ENCODE measurements around the gene ACTBL2.
"Not testable (repeated sequence)": the region's sequence is repeated elsewhere in the genome, so short reads cannot be mapped to it uniquely, and the experiment has no call there.

Gene ACTBL2

DNA sequence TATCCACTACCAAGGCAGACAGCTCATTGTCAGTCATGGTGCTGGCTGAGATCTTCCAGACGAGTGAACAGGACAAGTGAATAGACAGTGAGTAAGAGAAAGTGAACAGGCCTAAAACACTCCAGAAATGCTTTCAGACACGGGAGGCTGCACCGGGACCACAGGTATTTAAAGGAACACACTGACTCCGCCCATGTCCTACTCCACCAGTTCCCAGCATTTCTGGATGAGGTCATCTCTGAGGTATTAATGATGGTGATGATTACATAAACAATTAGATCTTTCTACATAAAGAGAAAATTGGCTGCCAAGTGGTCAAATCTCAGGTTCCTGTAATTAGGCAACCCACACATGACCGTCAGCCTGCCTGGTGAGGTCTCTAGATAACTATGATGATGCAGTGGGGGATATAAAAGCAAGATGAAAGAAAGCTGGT lies at the start of gene ACTBL2:
TSS of gene ACTBL2 (minus strand) at position 141 of the 436 bp plus-strand sequence. CDS start at position 37, 104 bp downstream.
- DNase-seq: no peak

DNA sequence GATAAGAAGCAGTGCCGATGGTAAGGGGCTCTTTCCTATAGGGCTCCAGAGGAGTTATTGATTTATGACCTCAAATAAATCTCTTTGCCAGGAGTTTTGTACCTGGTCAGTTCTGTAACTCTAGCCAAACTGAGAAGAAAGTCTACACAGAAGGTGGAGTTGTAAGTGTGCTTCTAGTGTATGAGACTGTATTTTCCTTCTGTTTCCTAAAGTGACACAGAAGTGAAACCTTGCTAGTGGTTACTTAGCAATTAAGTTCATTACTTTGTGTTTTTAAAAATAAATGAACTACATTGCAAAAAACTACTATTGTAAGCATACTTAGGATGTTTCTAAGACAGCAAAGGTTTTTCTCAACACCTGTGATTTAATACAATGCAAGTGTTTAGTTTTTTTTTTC lies 48.7 kb upstream of the ACTBL2 start:
- DNase-seq: no peak

GRCh38 chr5:57529864-57530263 lies 47.3 kb upstream of the ACTBL2 start:
- DNase-seq: no peak

- no peak for DNase-seq
Observed at GRCh38 chr5:57527870-57528269, 45.3 kb upstream of the ACTBL2 start.

DNA sequence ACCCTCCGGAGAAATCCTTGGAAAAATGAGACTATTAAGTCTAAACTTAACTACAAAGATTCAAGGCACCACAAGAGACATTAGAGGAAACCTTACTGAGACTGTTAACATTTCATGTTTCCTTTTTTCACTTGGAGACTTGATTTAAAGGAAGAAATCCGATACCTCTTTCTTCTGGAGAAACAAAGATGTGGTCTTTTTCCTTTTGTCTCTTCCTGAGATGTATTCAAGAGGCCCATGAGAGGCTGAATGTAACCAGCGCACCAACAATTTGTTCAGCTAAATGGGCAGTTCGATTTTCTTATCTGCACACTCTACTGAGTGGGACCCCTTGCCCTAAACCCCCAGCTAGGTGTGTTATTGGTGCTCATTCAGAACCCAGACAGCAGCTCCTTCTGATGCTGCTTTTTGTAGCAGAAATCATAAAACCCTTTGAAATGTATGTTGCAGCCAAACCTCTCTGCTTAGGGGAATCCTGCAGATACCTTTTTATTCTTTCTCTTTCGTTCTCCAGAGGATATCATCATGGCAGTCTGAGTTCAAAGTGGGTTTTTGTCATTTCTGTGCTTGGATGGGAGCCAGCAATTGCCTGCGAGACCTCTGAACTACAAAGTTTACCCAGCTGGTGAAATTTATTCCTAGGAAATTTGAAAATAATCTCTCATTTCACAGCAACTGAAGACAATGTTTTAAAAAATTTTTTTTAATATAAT lies 41.9 kb upstream of the ACTBL2 start:
- no peak for DNase-seq

DNA sequence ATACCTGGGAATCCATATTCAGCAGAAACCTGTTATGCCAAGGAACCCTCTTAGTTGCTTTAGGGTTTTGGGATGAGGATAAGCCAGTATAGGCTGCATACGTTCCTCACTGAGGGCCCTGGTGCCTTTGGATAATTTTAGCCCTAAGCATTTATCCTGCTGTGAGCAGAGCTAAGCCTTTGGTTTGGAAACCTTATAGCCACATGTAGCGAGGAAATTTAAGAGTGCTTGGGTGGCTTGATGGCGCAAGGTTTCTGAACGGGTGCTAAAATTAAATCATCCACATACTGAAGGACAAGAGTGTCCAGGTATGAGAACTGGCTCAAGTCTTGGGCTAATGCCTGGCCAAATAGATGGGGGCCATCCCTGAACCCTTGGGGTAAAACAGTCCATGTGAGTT lies 39.9 kb upstream of the ACTBL2 start:
- DNase-seq: not testable (repeated sequence)

DNA sequence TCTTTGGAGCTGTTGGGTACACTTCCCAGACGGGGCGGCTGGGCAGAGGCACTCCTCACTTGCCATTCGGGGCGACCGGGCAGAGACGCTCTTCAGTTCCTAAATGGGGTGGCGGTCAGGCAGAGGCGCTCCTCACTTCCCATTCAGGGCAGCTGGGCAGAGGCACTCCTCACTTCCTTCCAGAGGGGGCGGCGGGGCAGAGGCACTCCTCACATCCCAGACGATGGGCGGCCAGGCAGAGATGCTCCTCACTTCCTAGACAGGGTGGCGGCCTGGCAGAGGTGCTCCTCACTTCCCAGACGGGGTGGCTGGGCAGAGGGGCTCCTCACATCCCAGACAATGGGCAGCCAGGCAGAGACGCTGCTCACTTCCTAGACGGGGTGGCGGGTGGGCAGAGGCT lies 35.8 kb upstream of the ACTBL2 start:
- DNase-seq: not testable (repeated sequence)

- no peak for DNase-seq
Observed at GRCh38 chr5:57517250-57517649, 34.6 kb upstream of the ACTBL2 start.

DNA sequence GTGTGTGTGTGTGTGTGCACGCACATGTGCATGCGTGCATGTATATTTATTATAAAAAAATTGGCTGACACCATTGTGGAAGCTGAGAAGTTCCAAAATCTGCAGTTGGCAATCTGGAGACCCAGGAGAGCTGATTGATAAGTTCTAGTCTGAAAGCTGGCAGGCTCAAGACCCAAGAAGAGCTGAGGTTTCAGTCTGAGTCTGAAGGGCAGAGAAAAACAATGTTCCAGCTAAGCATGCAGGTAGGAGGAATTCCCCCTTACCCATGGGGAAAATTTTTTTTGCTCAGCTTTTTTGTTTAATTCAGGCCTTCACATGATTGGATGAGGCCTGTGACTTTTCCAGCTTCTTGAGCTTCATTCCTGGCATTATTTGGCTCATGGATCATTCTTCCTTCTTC lies 31.2 kb upstream of the ACTBL2 start:
- no peak for DNase-seq

DNA sequence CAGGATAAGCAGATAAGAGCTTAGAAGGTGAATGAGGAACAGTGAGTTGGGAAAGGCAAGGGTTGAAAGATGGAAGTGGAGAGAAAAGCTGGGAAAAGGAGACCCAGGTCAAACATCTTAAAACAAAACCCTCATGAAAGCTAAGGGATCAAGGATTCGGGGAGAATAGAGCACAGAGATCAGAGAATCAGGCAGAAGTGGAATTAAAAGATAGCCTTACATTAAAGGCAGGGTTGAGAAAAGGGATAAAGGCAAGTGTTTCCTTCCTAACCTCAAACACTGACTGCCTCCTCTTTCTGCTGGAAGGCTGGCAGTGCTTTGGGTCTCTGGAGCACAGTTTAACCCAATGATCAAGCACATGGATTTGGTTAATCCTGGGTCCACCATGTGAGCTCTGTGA lies 28.7 kb upstream of the ACTBL2 start:
- DNase-seq: no peak

GRCh38 chr5:57509501-57510260 lies 27.1 kb upstream of the ACTBL2 start:
- no peak for DNase-seq

- DNase-seq: no peak
Observed at GRCh38 chr5:57508211-57508610, 25.6 kb upstream of the ACTBL2 start.

GRCh38 chr5:57505272-57506200 lies 22.9 kb upstream of the ACTBL2 start:
- DNase-seq: no peak

DNA sequence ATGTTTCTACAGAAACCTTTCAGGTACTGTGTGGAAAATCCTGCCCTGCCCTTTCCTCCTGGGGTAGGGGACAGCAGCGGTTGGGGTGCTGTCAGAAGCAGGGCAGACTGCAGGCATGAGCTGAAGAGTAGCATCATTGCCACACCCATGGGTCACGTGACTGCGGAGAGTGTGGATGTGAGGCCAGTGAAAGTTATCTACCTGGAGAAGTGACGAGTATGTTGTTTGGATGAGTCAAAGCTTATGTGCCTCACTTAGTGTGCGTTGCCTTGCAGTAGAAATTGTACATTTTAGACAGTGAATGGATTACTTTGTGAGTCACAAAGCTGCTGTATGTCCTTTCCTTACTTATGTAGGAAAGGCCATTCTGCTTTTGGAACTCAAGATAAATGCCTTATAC lies 21.7 kb upstream of the ACTBL2 start:
- no peak for DNase-seq

GRCh38 chr5:57503433-57503832 lies 20.8 kb upstream of the ACTBL2 start:
- DNase-seq: no peak

DNA sequence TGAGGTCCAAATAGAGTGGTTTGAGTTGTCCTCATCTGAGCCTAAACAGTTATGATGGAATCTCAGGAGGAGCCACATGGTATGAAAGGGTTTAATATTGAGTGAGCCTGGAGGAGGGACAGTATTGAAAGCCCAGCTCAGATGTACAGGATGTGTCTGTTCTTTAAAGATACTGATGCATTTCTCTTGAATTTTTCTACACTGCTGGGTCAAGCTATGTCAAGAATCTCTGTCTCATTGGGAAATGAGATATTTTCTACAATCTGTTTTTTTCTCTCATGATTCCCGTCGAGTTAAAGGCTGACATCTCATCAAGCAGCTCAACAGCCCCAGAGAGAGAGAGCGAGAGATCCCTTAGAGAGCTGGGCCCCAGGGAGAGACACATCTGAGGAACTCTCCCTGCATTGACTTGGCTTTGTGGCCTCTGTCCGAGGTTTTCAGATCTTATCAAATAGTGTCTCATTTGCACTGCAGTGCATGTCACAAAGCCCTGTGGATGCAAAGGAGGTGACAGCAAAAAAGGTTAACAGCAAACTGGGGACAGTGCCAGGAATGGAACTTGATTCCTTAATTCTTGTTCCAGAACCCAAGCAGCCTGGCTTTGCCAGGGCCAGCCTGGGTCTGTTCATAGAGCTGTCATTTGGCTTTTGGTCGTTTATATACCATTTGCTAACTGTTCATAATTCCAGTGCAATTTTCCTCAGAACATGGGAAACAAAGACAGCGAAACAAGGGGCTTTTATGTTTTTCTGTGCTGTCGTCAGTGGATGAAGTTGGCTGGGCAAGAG lies 19.0 kb upstream of the ACTBL2 start:
- no peak for DNase-seq

DNA sequence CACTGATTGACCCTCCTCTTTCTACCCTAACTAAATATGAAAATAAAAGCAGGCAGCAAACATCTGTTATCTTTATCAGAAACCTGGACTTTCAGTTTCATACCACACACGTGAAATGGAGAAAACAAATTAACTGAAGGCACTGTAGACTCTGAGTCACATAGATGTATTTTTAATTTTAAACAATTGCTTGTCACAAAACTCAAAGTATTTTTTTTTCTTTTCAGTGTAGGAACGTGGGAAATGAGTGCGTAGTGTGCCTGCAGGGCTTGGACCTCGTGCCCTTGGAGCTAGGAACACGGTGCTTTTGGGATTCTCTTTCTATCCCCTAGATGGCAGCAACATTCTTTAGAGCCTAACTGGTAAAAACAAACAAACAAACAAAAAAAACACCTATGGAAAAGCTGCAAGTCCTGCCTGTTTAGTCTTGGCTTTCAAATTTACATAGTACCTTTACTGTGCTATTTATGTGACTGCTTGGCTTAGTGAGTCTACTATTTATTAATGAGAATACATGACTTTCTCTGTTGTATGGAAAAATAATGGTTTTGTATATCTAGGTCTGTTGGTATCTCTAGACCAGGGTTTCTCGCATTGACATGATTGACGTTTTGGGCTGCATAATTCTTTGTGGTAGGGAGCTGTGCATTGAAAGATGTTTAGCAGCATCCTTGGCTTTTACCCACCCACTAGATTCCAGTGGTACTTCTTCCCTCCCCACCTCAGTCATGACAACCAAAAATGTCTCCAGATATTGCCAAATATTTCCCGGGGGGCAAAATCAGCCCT lies 16.8 kb upstream of the ACTBL2 start:
- no peak for DNase-seq

DNA sequence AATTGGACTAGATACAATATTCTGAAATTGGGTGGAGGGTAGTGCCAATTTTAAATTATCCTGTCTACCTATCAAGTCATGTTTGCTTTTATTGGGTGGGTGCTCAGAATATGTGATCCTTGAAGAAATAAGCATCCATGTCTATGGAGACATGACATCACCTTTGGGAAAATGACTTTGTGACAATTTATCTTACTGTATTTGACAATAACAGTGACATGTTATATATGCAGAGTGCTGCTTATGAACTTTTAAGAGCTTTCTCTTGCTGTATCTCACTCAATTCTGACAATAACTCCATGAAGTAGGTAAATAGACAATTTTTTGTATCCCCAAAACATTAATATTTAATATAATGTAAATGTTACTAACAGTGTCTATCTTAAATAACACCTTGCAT lies 15.1 kb upstream of the ACTBL2 start:
- DNase-seq: no peak

- DNase-seq: no peak
Observed at GRCh38 chr5:57495285-57496086, 12.9 kb upstream of the ACTBL2 start.
